Smooth muscle cell (in vitro differentiated cells): Measurements from ENCODE around the gene ANKRD33B. TPM values are rescaled to one million over a fixed set of nuclear protein-coding genes. Genes with fewer than 3 reads are reported as not detected.

Source experiments
- DNase-seq: peaks from one replicate; lab custom pipeline; 2025; ENCODE audit not compliant: unreplicated experiment; lab: John Stamatoyannopoulos, UW
- H2AFZ ChIP-seq: fragments of 200-600 bp; sonication (generic); 2 replicates; pipeline ENCODE4 v1.6.0; 2016; ENCODE audit warnings: antibody characterized with exemption, low read depth, mild to moderate bottlenecking
- H3F3A ChIP-seq: fragments of 200-600 bp; sonication (generic); 2 replicates; pipeline ENCODE4 v1.6.0; 2017; ENCODE audit warnings: antibody characterized with exemption, low read depth
- H3K27ac ChIP-seq: fragments of 200-600 bp; sonication (generic); 2 replicates; pipeline ENCODE4 v1.5.1; 2016; ENCODE audit warnings: low read depth, mild to moderate bottlenecking
- H3K27me3 ChIP-seq: fragments of 200-600 bp; sonication (generic); 2 replicates; pipeline ENCODE4 v1.6.1; 2016; ENCODE audit warnings: low read depth, mild to moderate bottlenecking
- H3K36me3 ChIP-seq: fragments of 200-600 bp; sonication (generic); 2 replicates; pipeline ENCODE4 v1.5.1; 2016; ENCODE audit warnings: low read depth
- H3K4me1 ChIP-seq: fragments of 200-600 bp; sonication (generic); 2 replicates; pipeline ENCODE4 v1.5.1; 2016; ENCODE audit warnings: low read depth
- H3K4me2 ChIP-seq: fragments of 200-600 bp; sonication (generic); 2 replicates; pipeline ENCODE4 v1.6.0; 2016; ENCODE audit warnings: mild to moderate bottlenecking
- H3K4me3 ChIP-seq: fragments of 200-600 bp; sonication (generic); 2 replicates; pipeline ENCODE4 v1.5.1; 2016; ENCODE audit warnings: mild to moderate bottlenecking
- H3K79me2 ChIP-seq: fragments of 200-600 bp; sonication (generic); 2 replicates; pipeline ENCODE4 v1.6.0; 2016; ENCODE audit warnings: low read depth, mild to moderate bottlenecking
- H3K9ac ChIP-seq: fragments of 200-600 bp; sonication (generic); 2 replicates; pipeline ENCODE4 v1.6.0; 2016; ENCODE audit warnings: low read depth
- H3K9me3 ChIP-seq: fragments of 200-600 bp; sonication (generic); replicated peaks from 2 replicates; pipeline ENCODE4 v1.5.1; 2016; ENCODE audit warnings: low read depth
- H4K20me1 ChIP-seq: fragments of 200-600 bp; sonication (generic); 2 replicates; pipeline ENCODE4 v1.6.0; 2016; ENCODE audit warnings: low read depth
- CTCF ChIP-seq: fragments of 200-600 bp; sonication (generic); IDR thresholded peaks from 2 replicates; pipeline ENCODE4 v1.5.1; 2017; ENCODE audit warnings: borderline replicate concordance, mild to moderate bottlenecking, antibody characterized with exemption; ENCODE audit not compliant: insufficient read depth, poor library complexity, severe bottlenecking
- WGBS: methylation state at CpG from one replicate; pipeline ENCODE4 v1.1.7; 2016; ENCODE audit warnings: low lambda C conversion rate; 5-methylcytosine and 5-hydroxymethylcytosine counted together
- polyA plus RNA-seq: library from polyadenylated mRNA; unstranded; fragments of >200 nt; fragmentation: Nextera tagmentation; extraction: Ambion mirVana; gene quantifications from 2 replicates; pipeline ENCODE4 v1.2.1, GENCODE V29; 2016
- total RNA-seq: library from RNA; depleted of rRNA; stranded (reverse); fragments of >200 nt; gene quantifications from 2 replicates; pipeline ENCODE4 v1.2.3, GENCODE V29; 2014

The ANKRD33B gene
- total and polyA plus RNA-seq, 2 experiments from 2014 or later = 1.2 to 2.2 TPM

GRCh38 chr5:10591966-10592365, 28.1 kb downstream of the ANKRD33B start:
- DNase-seq = no peak
- H3K4me3 ChIP-seq = no peak overlapping the region
- H3K79me2 ChIP-seq = no peaks in the 10 kb centered on the region
- peaks cover 11% of the 10 kb centered on the region for H3K4me1 ChIP-seq
- TF ChIP-seq CTCF = no peak
- H3K9me3 ChIP-seq = no peaks in the 10 kb centered on the region
- no peaks in the 10 kb centered on the region for H4K20me1 ChIP-seq
- H3F3A ChIP-seq = peaks cover 16% of the 10 kb centered on the region
- no peaks in the 10 kb centered on the region for H3K27me3 ChIP-seq
- H3K36me3 ChIP-seq = no peaks in the 10 kb centered on the region
- 28% methylated on average over 3 of the region's 3 CpGs for WGBS
- peak overlapping the region; percentile 62 for H3K27ac ChIP-seq
- H2AFZ ChIP-seq = no peak overlapping the region
- H3K4me2 ChIP-seq = no peak overlapping the region
- H3K9ac ChIP-seq = no peak overlapping the region

- Histone ChIP-seq H3K9me3 (no peaks in the 10 kb centered on the region), H4K20me1 (no peaks in the 10 kb centered on the region), H3K36me3 (no peaks in the 10 kb centered on the region), H3K4me2 (no peak overlapping the region), H3K79me2 (no peaks in the 10 kb centered on the region), H3F3A (peaks cover 16% of the 10 kb centered on the region), H2AFZ (no peak overlapping the region), H3K9ac (no peak overlapping the region), H3K4me1 (peaks cover 11% of the 10 kb centered on the region), H3K27ac (no peak overlapping the region), H3K27me3 (no peaks in the 10 kb centered on the region), H3K4me3 (no peak overlapping the region)
- DNase-seq = no peak
- TF ChIP-seq CTCF = no peak
Observed at GRCh38 chr5:10592601-10593000, 28.7 kb downstream of the ANKRD33B start.

- DNase-seq = no peak
- no peaks in the 10 kb centered on the region for H3K79me2 ChIP-seq
- 80% methylated on average over 6 of the region's 7 CpGs for WGBS
Observed at GRCh38 chr5:10593531-10594181, 29.8 kb downstream of the ANKRD33B start.

More at GRCh38 chr5:10593531-10594181, 29.8 kb downstream of the ANKRD33B start:
- Histone ChIP-seq H3K4me1 (peaks cover 11% of the 10 kb centered on the region), H2AFZ (no peak overlapping the region), H4K20me1 (no peaks in the 10 kb centered on the region), H3K27ac (no peak overlapping the region), H3K9me3 (no peaks in the 10 kb centered on the region), H3K9ac (no peak overlapping the region), H3K4me3 (no peak overlapping the region), H3K27me3 (no peaks in the 10 kb centered on the region), H3K36me3 (no peaks in the 10 kb centered on the region), H3F3A (peaks cover 16% of the 10 kb centered on the region), H3K4me2 (no peak overlapping the region)
- no peak for TF ChIP-seq CTCF
